Right lobe of liver (tissue), 4 donors: ENCODE data around the gene COPZ1.

Experiments used
- POLR2A ChIP-seq: fragments of 450-650 bp; IDR thresholded peaks from one replicate; pipeline ENCODE4 v1.6.1; 2017; ENCODE audit warnings: antibody characterized with exemption, mild to moderate bottlenecking
- TF ChIP-seq, protein P1 (sequence below), 4 donors: fragments of 200-600 bp in 3 of 4; fragments of 450-650 bp in 1 of 4; IDR thresholded peaks; one replicate each; pipeline versions ENCODE4 v1.5.1 to v1.8.0; 2016 to 2022; ENCODE audit warnings: antibody characterized with exemption in 4 of 4, mild to moderate bottlenecking in 2 of 4
- donor health status: DM: no; HTN: no; CAD: no.
- donor health status: DM: no; HTN: no; CAD: no.
- donor health status: DM: no; HTN: yes; CAD: no.

DNA sequence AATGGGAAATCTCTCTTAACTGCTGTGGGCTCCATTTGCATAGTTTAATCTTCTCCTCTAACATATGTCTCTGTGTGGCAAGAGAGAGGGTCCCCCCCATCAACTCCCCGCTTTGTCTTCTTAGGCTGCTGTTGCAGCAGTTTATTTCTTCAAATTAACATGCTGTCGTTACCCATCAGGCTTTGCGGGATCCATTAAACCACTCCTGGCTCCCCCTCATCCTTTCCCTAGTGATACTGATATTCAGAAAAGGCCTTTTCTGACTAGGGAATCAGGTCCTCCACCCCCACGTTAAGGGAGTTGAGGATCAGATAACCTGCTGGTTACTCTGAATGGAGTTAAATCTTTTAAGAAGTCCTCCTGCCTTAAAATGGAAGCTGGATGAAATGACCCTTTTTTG is 24.1 kb downstream of the COPZ1 start:
- TF ChIP-seq, protein P1, sequence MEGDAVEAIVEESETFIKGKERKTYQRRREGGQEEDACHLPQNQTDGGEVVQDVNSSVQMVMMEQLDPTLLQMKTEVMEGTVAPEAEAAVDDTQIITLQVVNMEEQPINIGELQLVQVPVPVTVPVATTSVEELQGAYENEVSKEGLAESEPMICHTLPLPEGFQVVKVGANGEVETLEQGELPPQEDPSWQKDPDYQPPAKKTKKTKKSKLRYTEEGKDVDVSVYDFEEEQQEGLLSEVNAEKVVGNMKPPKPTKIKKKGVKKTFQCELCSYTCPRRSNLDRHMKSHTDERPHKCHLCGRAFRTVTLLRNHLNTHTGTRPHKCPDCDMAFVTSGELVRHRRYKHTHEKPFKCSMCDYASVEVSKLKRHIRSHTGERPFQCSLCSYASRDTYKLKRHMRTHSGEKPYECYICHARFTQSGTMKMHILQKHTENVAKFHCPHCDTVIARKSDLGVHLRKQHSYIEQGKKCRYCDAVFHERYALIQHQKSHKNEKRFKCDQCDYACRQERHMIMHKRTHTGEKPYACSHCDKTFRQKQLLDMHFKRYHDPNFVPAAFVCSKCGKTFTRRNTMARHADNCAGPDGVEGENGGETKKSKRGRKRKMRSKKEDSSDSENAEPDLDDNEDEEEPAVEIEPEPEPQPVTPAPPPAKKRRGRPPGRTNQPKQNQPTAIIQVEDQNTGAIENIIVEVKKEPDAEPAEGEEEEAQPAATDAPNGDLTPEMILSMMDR (IDR thresholded peaks at IDR 0.05): no peak
- no peak for TF ChIP-seq POLR2A
